DMS114 treated with DMSO at 0.1 percent for 48 hours (cell line): Measurements from ENCODE around the gene NFKBIE.
"Not testable (repeated sequence)": the region's sequence is repeated elsewhere in the genome, so short reads cannot be mapped to it uniquely, and the experiment has no call there.

ENCODE experiments used
- DNase-seq: peaks from one replicate; lab custom pipeline; 2025; ENCODE audit not compliant: unreplicated experiment; lab: John Stamatoyannopoulos, UW

NFKBIE gene

GRCh38 chr6:44245912-44246662, 19.3 kb downstream of the NFKBIE start:
- peak; percentile 78 for DNase-seq

GRCh38 chr6:44245391-44245911, 19.9 kb downstream of the NFKBIE start:
- no peak for DNase-seq

GRCh38 chr6:44243345-44243744, 22.0 kb downstream of the NFKBIE start:
- DNase-seq, result no peak

- no peak for DNase-seq
Observed at GRCh38 chr6:44238687-44239350, 26.5 kb downstream of the NFKBIE start.

GRCh38 chr6:44237813-44238433, 27.4 kb downstream of the NFKBIE start:
- DNase-seq, result peak; percentile 62

- DNase-seq, result peak; percentile 74
Observed at GRCh38 chr6:44237021-44237812, 28.1 kb downstream of the NFKBIE start.

- no peak for DNase-seq
Observed at GRCh38 chr6:44235891-44236516, 29.3 kb downstream of the NFKBIE start.

- no peak for DNase-seq
Observed at GRCh38 chr6:44235269-44235668, 30.1 kb downstream of the NFKBIE start.

- peak; percentile 50 for DNase-seq
Observed at GRCh38 chr6:44234101-44235025, 31.0 kb downstream of the NFKBIE start.

GRCh38 chr6:44233567-44234100, 31.7 kb downstream of the NFKBIE start:
- no peak for DNase-seq

GRCh38 chr6:44232676-44233566, 32.4 kb downstream of the NFKBIE start:
- DNase-seq, result no peak

- DNase-seq, result not testable (repeated sequence)
Observed at GRCh38 chr6:44231426-44231825, 33.9 kb downstream of the NFKBIE start.

GRCh38 chr6:44230034-44230675, 35.2 kb downstream of the NFKBIE start:
- DNase-seq, result no peak

- no peak for DNase-seq
Observed at GRCh38 chr6:44229376-44230033, 35.8 kb downstream of the NFKBIE start.

- DNase-seq, result no peak
Observed at GRCh38 chr6:44228836-44229235, 36.5 kb downstream of the NFKBIE start.

- DNase-seq, result no peak
Observed at GRCh38 chr6:44228433-44228832, 36.9 kb downstream of the NFKBIE start.

- DNase-seq, result no peak
Observed at GRCh38 chr6:44228031-44228430, 37.3 kb downstream of the NFKBIE start.
